NT2/D1 (cell line): Measurements from ENCODE around the gene VAV3.

Source experiments
- DNase-seq: peaks from one replicate; pipeline ENCODE4 v3.0.0-alpha.2; 2011; ENCODE audit warnings: low read depth, low spot score
- H3K27me3 ChIP-seq: 2 replicates; pipeline ENCODE4 v1.6.0; 2011; ENCODE audit warnings: mild to moderate bottlenecking; ENCODE audit not compliant: insufficient read length, insufficient read depth
- H3K36me3 ChIP-seq: 2 replicates; pipeline ENCODE4 v1.6.1; 2011; ENCODE audit warnings: mild to moderate bottlenecking, low read length, mixed read lengths; ENCODE audit not compliant: insufficient read depth, insufficient read length
- H3K4me1 ChIP-seq: 2 replicates; pipeline ENCODE4 v1.5.1; 2011; ENCODE audit not compliant: insufficient read depth, insufficient read length
- H3K4me3 ChIP-seq: 2 replicates; pipeline ENCODE4 v1.5.1; 2011; ENCODE audit warnings: low read depth; ENCODE audit not compliant: insufficient read length
- H3K9ac ChIP-seq: 2 replicates; pipeline ENCODE4 v1.6.0; 2011; ENCODE audit warnings: low read depth; ENCODE audit not compliant: insufficient read length
- H3K9me3 ChIP-seq: 2 replicates; pipeline ENCODE4 v1.5.1; 2011; ENCODE audit warnings: mild to moderate bottlenecking, low read length; ENCODE audit not compliant: insufficient read depth
- SUZ12 ChIP-seq: IDR thresholded peaks from 2 replicates; pipeline ENCODE4 v1.6.1; 2011; ENCODE audit not compliant: insufficient read length, insufficient read depth; ENCODE audit errors: extremely low read depth
- YY1 ChIP-seq: IDR thresholded peaks from 2 replicates; pipeline ENCODE4 v1.6.1; 2011; ENCODE audit not compliant: insufficient read length, insufficient read depth
- ZNF274 ChIP-seq: IDR thresholded peaks from 2 replicates; pipeline ENCODE4 v1.6.1; 2011; ENCODE audit warnings: mild to moderate bottlenecking, low read depth, low read length

Gene VAV3

DNA sequence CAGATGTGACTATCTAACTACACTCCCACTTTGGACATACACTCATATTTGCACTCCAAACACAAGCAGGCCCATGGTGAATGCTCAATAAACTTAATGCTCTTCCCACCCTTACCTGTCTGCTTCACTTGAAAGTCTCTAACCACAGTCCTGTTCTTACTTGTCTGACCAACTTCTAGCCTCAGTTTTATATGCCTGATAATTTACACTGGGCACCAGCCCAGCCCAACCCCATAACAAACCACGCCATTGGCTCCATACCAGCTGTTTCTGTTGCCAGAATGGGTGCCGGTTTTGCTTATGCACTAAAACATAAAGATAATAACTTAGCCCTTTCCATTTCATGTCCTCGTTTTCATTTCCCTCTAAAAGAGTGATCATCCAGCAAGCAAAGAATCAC is 428.7 kb downstream of the VAV3 start:
- H3K36me3 ChIP-seq = no peaks in the 10 kb centered on the region
- no peak overlapping the region for H3K4me3 ChIP-seq
- no peak for DNase-seq
- TF ChIP-seq SUZ12 (no peak), ZNF274 (no peak), YY1 (no peak)
- H3K27me3 ChIP-seq = no peaks in the 10 kb centered on the region
- no peaks in the 10 kb centered on the region for H3K9me3 ChIP-seq
- no peak overlapping the region for H3K9ac ChIP-seq
- no peaks in the 10 kb centered on the region for H3K4me1 ChIP-seq

DNA sequence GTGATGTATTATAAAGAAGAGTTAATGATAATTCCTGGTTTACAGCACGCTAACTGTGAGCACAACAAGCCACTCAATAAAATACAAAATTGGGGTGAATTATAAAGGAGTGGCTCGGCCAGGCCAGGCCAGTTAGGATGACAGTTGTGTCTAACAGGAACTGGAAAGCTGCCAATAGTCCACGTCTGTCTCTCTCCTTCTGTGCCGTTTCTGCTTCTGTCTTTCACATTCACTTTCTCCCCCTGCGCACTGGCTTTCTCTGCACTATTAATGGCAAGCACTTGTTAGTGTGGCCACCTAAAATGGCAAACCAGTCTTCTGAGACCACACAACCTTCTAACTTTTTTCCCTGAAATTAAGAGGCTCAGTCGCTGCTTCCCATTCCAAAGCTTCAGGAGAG is 429.9 kb downstream of the VAV3 start:
- H3K9ac ChIP-seq = no peak overlapping the region
- H3K36me3 ChIP-seq = no peaks in the 10 kb centered on the region
- no peaks in the 10 kb centered on the region for H3K27me3 ChIP-seq
- H3K4me1 ChIP-seq = no peaks in the 10 kb centered on the region
- TF ChIP-seq YY1 = no peak
- TF ChIP-seq ZNF274 = no peak
- no peak for TF ChIP-seq SUZ12
- H3K4me3 ChIP-seq = no peak overlapping the region
- H3K9me3 ChIP-seq = no peaks in the 10 kb centered on the region
- no peak for DNase-seq

DNA sequence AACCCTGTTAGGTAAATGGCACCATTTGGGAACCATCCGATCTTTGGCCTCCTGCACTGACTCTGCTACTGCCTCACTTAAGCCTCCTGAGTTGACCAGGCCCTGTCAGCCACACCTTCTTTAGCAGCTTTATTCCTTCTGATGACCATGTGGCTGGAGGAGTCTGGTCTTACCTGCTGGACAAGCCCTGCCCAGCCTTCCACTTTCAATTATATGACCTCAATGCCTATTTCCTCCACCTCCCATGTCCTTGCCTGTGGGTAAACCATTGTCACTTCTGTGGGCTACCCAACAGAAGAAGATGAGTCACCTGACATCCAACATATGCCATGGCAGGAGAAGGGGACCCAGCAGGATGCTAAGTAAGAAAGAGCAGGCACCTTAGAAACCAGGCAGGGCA is 430.3 kb downstream of the VAV3 start:
- no peak overlapping the region for H3K4me3 ChIP-seq
- no peak for TF ChIP-seq SUZ12
- TF ChIP-seq ZNF274 = no peak
- no peak for TF ChIP-seq YY1
- H3K36me3 ChIP-seq = no peaks in the 10 kb centered on the region
- no peaks in the 10 kb centered on the region for H3K27me3 ChIP-seq
- no peak overlapping the region for H3K9ac ChIP-seq
- DNase-seq = no peak
- H3K9me3 ChIP-seq = no peaks in the 10 kb centered on the region
- H3K4me1 ChIP-seq = no peaks in the 10 kb centered on the region

DNA sequence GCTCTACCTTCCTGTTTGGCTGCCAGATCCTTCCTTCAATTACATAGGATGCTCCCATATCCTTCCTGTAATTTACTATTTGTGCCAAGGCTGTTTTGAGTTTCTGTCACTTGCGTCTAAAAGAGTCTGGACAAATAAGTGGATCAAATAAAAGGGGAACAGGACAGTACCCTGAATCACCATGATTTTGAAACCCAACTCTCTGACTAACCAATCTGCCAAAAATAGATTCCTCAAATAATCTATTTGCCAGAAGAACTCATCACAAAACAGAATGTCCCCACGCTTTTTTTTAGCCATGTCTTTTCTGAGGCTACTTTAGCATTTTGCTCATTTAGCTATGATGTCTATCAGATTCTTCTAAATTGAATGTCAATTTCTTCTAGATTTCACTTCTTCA is 431.5 kb downstream of the VAV3 start:
- Histone ChIP-seq H3K4me3 (no peak overlapping the region), H3K27me3 (no peaks in the 10 kb centered on the region), H3K4me1 (no peaks in the 10 kb centered on the region), H3K9ac (no peak overlapping the region), H3K36me3 (no peaks in the 10 kb centered on the region), H3K9me3 (no peaks in the 10 kb centered on the region)
- DNase-seq = no peak
- TF ChIP-seq YY1 = no peak
- no peak for TF ChIP-seq ZNF274
- no peak for TF ChIP-seq SUZ12

DNA sequence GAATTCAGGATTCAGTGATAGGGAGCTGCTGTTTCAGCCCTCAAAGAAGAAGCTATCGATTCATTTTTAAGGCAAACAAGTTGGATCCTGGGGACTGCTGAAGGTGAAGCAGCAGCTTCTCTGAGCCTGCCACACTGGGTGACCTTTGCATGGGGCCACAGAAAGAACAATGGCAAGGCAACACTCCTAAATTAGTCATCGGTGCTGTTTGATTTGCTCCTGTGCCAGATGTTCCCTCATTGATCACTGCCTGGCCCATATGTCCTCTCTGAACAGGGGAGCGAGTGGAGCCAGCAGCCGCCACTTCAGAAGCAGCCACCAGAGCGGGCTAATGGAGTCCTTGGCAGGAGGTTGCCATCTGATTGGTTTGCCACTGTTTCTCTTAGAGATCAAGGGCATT is 432.7 kb downstream of the VAV3 start:
- no peak for DNase-seq
- no peak overlapping the region for H3K9ac ChIP-seq
- TF ChIP-seq ZNF274 = no peak
- TF ChIP-seq SUZ12 = no peak
- no peak for TF ChIP-seq YY1
- H3K27me3 ChIP-seq = no peaks in the 10 kb centered on the region
- H3K36me3 ChIP-seq = no peaks in the 10 kb centered on the region
- no peaks in the 10 kb centered on the region for H3K9me3 ChIP-seq
- H3K4me3 ChIP-seq = no peak overlapping the region
- no peaks in the 10 kb centered on the region for H3K4me1 ChIP-seq

DNA sequence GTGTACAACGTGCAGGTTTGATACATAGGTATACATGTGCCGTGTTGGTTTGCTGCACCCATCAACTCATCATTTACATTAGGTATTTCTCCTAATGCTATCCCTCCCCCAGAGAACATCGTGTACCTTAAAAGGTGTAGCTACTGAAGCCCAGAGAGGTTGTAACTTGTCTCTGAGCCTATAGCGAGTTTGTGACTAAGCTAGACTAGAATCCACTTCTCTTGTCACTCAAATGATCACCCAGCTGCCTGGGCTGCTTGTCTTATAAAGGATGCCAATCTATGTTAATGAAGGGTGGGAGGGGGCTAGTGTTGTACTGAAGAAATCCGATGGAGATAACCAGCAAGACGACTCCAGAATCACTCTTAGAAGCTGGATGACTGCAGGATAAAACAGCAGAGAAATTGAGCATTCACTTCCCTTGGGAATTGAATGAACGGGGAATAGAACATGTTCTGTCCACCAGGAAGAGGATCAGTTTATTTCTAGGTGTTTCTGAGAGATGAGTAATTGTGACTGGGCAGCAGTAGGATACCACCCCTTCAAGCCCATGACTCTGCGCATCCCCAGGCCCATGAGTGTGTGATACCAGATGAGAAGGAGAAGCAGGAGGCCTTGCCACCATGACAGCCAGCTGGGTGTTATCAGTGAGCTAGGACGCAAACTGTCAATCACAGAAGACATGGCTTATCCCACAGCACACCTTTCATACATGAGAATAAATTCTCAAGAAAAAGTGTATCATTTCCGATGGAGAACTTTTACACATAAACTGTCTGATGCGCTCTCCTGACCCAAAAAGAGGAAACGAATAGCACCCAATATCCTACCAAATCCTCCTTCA is 433.7 kb downstream of the VAV3 start:
- Histone ChIP-seq H3K36me3 (no peaks in the 10 kb centered on the region), H3K4me1 (no peaks in the 10 kb centered on the region), H3K27me3 (no peaks in the 10 kb centered on the region), H3K9ac (no peak overlapping the region), H3K9me3 (no peaks in the 10 kb centered on the region), H3K4me3 (no peak overlapping the region)
- DNase-seq = no peak
- TF ChIP-seq SUZ12 = no peak

DNA sequence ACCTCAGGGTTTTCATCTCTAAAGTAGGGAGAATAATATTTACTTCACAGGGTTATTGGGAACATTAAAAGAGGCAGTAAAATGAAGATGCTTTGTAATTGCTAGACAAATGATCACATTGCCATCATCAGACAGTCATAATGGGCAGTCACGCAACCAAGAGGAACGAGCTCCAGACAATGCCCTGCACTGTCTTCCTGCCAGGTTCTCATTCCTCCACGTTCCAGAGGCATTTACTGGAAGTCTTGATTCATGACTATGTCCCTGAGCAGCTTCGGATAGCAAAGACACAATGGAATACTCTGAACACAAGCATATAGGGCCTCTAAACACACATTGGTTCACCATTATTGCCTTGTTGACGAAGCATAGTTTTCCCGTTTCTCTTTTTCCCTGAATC is 434.4 kb downstream of the VAV3 start:
- Histone ChIP-seq H3K9ac (no peak overlapping the region), H3K9me3 (no peaks in the 10 kb centered on the region), H3K27me3 (no peaks in the 10 kb centered on the region), H3K4me1 (no peaks in the 10 kb centered on the region), H3K4me3 (no peak overlapping the region), H3K36me3 (no peaks in the 10 kb centered on the region)
- no peak for DNase-seq
- TF ChIP-seq SUZ12 (no peak), YY1 (no peak), ZNF274 (no peak)
